Stomach (tissue), 4 donors: ENCODE results near the gene HMOX2.

Experiments used
- CTCF ChIP-seq, 7 experiments: fragments of 450-650 bp in 4 of 7; fragments of 200-600 bp in 3 of 7; sonication (generic) in 3 of 7; IDR thresholded peaks; one replicate each; pipeline ENCODE4 v1.5.1; 2016 to 2019; ENCODE audit warnings: antibody characterized with exemption in 7 of 7, control low read depth in 2 of 7, mild to moderate bottlenecking in 1 of 7
- EP300 ChIP-seq: sonication (generic); formaldehyde crosslinking; IDR thresholded peaks from one replicate; pipeline ENCODE4 v1.6.1; 2017; ENCODE audit warnings: antibody characterized with exemption
- POLR2A ChIP-seq, 4 donors: fragments of 450-650 bp; IDR thresholded peaks; one replicate each; pipeline ENCODE4 v1.6.1; 2016; ENCODE audit warnings: antibody characterized with exemption in 4 of 4, control low read depth in 2 of 4, mild to moderate bottlenecking in 1 of 4, moderate library complexity in 1 of 4

DNA sequence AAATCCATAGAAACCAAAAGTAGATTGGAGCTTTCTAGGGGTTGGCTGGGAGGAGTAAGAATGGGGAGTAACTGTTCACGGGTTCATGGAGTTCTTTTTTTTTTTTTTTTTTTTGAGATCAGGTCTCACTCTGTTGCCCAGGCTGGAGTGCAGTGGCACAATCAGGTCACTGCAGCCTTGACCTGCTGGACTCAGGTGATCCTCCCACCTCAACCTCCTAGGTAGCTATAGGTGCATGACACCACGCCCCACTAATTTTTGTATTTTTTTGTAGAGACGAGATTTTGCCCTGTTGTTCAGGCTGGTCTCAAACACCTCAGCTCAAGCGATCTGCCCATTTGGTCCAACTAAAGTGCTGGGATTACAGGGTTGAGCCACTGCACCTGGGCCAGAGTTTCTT lies 3.3 kb upstream of the HMOX2 start:
- TF ChIP-seq CTCF (IDR thresholded peaks at IDR 0.05): no peak
- no peak for TF ChIP-seq POLR2A (IDR thresholded peaks at IDR 0.05)
- TF ChIP-seq EP300: no peak
